GM21717 (cell line): ENCODE results near the gene MS4A6E.

Experiments
- ATAC-seq: cut with Tn5 transposase; IDR thresholded peaks from one replicate; pipeline ENCODE4 v1.9.1; 2021; ENCODE audit warnings: mild to moderate bottlenecking, moderate library complexity; ENCODE audit not compliant: unreplicated experiment

Gene MS4A6E

GRCh38 chr11:60371854-60372253 is 44.8 kb downstream of the MS4A6E start:
- ATAC-seq = no peak

- no peak for ATAC-seq
These were observed 45.7 kb downstream of the MS4A6E start for GRCh38 chr11:60372767-60373166.

GRCh38 chr11:60375316-60375715 is 48.3 kb downstream of the MS4A6E start:
- no peak for ATAC-seq

- no peak for ATAC-seq
These were observed 49.5 kb downstream of the MS4A6E start for GRCh38 chr11:60376601-60377000.

GRCh38 chr11:60377401-60378136 is 50.5 kb downstream of the MS4A6E start:
- peak; percentile 75 for ATAC-seq

GRCh38 chr11:60378354-60378753 is 51.3 kb downstream of the MS4A6E start, which contains the start of gene MS4A7:
Gene MS4A7 (plus strand): TSS chr11:60378532. CDS start chr11:60383142, 4,610 bp downstream.
- peak; percentile 81 for ATAC-seq

GRCh38 chr11:60389279-60389910 is 62.3 kb downstream of the MS4A6E start:
- peak; percentile 86 for ATAC-seq

GRCh38 chr11:60390419-60390818 is 63.4 kb downstream of the MS4A6E start:
- no peak for ATAC-seq
